NCI-H510A treated with DMSO at 0.1 percent for 48 hours (cell line): ENCODE results near the gene MME.

Experiments
- DNase-seq: peaks from one replicate; lab custom pipeline; 2025; lab: John Stamatoyannopoulos, UW

The MME gene

GRCh38 chr3:155147588-155147987 is 67.5 kb downstream of the MME start:
- DNase-seq, result no peak

- no peak for DNase-seq
Measured at GRCh38 chr3:155149494-155149893, 69.4 kb downstream of the MME start.

GRCh38 chr3:155153242-155154186 is 73.4 kb downstream of the MME start:
- no peak for DNase-seq

- no peak for DNase-seq
Measured at GRCh38 chr3:155154255-155154654, 74.1 kb downstream of the MME start.

- no peak for DNase-seq
Measured at GRCh38 chr3:155158346-155159037, 78.4 kb downstream of the MME start.

GRCh38 chr3:155159301-155159700 is 79.2 kb downstream of the MME start:
- no peak for DNase-seq

- DNase-seq, result no peak
Measured at GRCh38 chr3:155161640-155162292, 81.6 kb downstream of the MME start.

- DNase-seq, result no peak
Measured at GRCh38 chr3:155164306-155164705, 84.2 kb downstream of the MME start.

- no peak for DNase-seq
Measured at GRCh38 chr3:155166441-155166840, 86.3 kb downstream of the MME start.

- DNase-seq, result no peak
Measured at GRCh38 chr3:155169197-155169596, 89.1 kb downstream of the MME start.

GRCh38 chr3:155173771-155174170 is 93.7 kb downstream of the MME start:
- DNase-seq, result no peak

GRCh38 chr3:155178810-155179436 is 98.8 kb downstream of the MME start:
- no peak for DNase-seq

GRCh38 chr3:155179437-155179827 is 99.3 kb downstream of the MME start:
- no peak for DNase-seq

GRCh38 chr3:155179966-155180757 is 100.0 kb downstream of the MME start:
- DNase-seq, result no peak

- no peak for DNase-seq
Measured at GRCh38 chr3:155182467-155182866, 102.3 kb downstream of the MME start.

GRCh38 chr3:155184011-155184410 is 103.9 kb downstream of the MME start:
- DNase-seq, result no peak

- no peak for DNase-seq
Measured at GRCh38 chr3:155185631-155186071, 105.5 kb downstream of the MME start.

GRCh38 chr3:155188031-155188430 is 107.9 kb downstream of the MME start:
- no peak for DNase-seq

- no peak for DNase-seq
Measured at GRCh38 chr3:155189478-155189877, 109.4 kb downstream of the MME start.

GRCh38 chr3:155190691-155191090 is 110.6 kb downstream of the MME start:
- no peak for DNase-seq
